DND-41 (cell line): ENCODE measurements around the gene HGF.

ENCODE experiments used
- EZH2 ChIP-seq: IDR thresholded peaks from 3 replicates; pipeline ENCODE4 v1.6.1; 2012; ENCODE audit warnings: borderline replicate concordance, low read depth, mild to moderate bottlenecking, moderate library complexity, low read length, inconsistent platforms; ENCODE audit not compliant: severe bottlenecking
- TF ChIP-seq, protein P1 (sequence below): IDR thresholded peaks from 2 replicates; pipeline ENCODE4 v1.5.1; 2012; ENCODE audit warnings: borderline replicate concordance, low read length, moderate library complexity, mild to moderate bottlenecking; ENCODE audit not compliant: poor library complexity, severe bottlenecking; ENCODE audit errors: extremely low read depth

DNA sequence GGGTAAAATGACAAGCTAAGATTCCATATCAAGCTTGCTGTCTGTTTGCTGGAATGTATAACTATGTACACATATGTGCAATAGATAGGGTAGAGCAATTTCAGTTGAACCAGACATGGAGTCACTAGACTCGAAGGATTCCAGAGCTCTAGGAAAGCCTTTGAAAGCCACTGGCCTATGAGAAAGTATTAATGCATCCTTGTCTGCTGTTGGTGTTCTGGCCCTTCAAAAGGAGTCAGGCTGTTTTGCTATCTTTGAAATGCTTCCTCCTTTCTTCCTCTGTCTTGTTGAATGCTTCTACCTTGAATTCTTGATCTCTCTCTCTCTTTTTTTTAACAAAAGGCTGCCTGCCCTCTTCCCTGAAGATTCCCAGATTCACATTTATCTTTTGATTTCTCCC, 20.8 kb upstream of the HGF start:
- TF ChIP-seq, protein P1, sequence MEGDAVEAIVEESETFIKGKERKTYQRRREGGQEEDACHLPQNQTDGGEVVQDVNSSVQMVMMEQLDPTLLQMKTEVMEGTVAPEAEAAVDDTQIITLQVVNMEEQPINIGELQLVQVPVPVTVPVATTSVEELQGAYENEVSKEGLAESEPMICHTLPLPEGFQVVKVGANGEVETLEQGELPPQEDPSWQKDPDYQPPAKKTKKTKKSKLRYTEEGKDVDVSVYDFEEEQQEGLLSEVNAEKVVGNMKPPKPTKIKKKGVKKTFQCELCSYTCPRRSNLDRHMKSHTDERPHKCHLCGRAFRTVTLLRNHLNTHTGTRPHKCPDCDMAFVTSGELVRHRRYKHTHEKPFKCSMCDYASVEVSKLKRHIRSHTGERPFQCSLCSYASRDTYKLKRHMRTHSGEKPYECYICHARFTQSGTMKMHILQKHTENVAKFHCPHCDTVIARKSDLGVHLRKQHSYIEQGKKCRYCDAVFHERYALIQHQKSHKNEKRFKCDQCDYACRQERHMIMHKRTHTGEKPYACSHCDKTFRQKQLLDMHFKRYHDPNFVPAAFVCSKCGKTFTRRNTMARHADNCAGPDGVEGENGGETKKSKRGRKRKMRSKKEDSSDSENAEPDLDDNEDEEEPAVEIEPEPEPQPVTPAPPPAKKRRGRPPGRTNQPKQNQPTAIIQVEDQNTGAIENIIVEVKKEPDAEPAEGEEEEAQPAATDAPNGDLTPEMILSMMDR = no peak
- no peak for TF ChIP-seq EZH2
